ENCODE results near the gene METAP1. TPM values are rescaled to one million over a fixed set of nuclear protein-coding genes. Genes with fewer than 3 reads are reported as not detected.

Gene METAP1
- 43.7 and 76.1 TPM in 2 replicates for total RNA-seq (2012; rRNA removed)
- 38.2 and 47.9 TPM in 2 replicates for polyA plus RNA-seq (2012; rRNA removed)
- 10.2 and 21.2 TPM in 2 replicates for polyA plus RNA-seq (2012; cell fraction: cytosol; rRNA removed)
- 18.8 and 53.5 TPM in 2 replicates for polyA plus RNA-seq (2012; cell fraction: nucleus; rRNA removed; ENCODE audit: low replicate concordance)
- Bru-seq, nascent RNA: percentile 73 among the genes with signal in this experiment
- BruChase-seq, experiment 1, labeled RNA remaining after a 6-hour chase: percentile 57 among the genes with signal in this experiment
- percentile 59 among the genes with signal in this experiment for BruChase-seq, experiment 2, labeled RNA remaining after a 2-hour chase
- long read RNA-seq, transcript METAP1-201 (11 exons, 2,791 nt): major isoform, 34 of 40 reads
- long read RNA-seq, partial matches to known transcripts: 2 of 40 reads
- long read RNA-seq, other reads (novel, unspliced or antisense): 4 of 40 reads

GRCh38 chr4:98995183-98996055 is at the start of gene METAP1:
Gene METAP1 (plus strand): TSS chr4:98995721. CDS start chr4:98995754, 33 bp downstream.
- dilution Hi-C loops (cut with HindIII; ENCODE audit: low sequenced_read_pairs, unreplicated experiment) (no loop called here), in situ Hi-C loops (cut with MboI; ENCODE audit: low sequenced_read_pairs) (no loop called here), intact Hi-C loops (cut with micrococcal nuclease) (loop anchor here (1.0 to 5.0 kb wide), 3 partner anchors 61 to 409 kb away; partner anchors contain the start of gene TSPAN5)
- Histone ChIP-seq H3K9ac (ENCODE audit: low read depth, low read length) (peak within 1 kb of the TSS; percentile 94), H4K8ac (ENCODE audit: low read depth in 2 of 2, low read length in 2 of 2) (peak within 1 kb of the TSS; percentile 72 to 96), H3K9me1 (ENCODE audit: insufficient read depth, low read length) (no peaks in the 10 kb centered on the region), H3K4ac (ENCODE audit: low read depth, low read length) (peak within 1 kb of the TSS; percentile 95), H3K36me3 (ENCODE audit: control insufficient read depth, insufficient read depth, low read length) (no peaks in the 10 kb centered on the region), H3K18ac (ENCODE audit: low read depth, low read length) (peak within 1 kb of the TSS; percentile 85), H2AK9ac (replicated peaks; ENCODE audit: low read depth, low read length, poor library complexity) (peak within 1 kb of the TSS; percentile 93), H3K27me3 (ENCODE audit: control insufficient read depth, insufficient read depth, low read length) (no peaks in the 10 kb centered on the region), H2AK5ac (ENCODE audit: low read depth, low read length) (peak within 1 kb of the TSS; percentile 88; the same call in 1 of the 2 replicates), H3K4me2 (ENCODE audit: low read depth, low read length) (peak within 1 kb of the TSS; percentile 93), H3K4me3 (ENCODE audit: insufficient read depth, low read depth, low read length) (peak within 1 kb of the TSS; percentile 98), H3K9me3 (ENCODE audit: control insufficient read depth, insufficient read depth, low read length) (no peaks in the 10 kb centered on the region), H2AFZ (replicated peaks; ENCODE audit: low read length, poor library complexity) (peak within 1 kb of the TSS; percentile 100), H3K14ac (replicated peaks; ENCODE audit: low read depth, low read length) (peak within 1 kb of the TSS; percentile 99), H4K20me1 (ENCODE audit: insufficient read depth, low read length) (peaks cover 9% of the 10 kb centered on the region), H3K23ac (ENCODE audit: low read depth, low read length) (peak within 1 kb of the TSS; percentile 99), H3K4me1 (ENCODE audit: control insufficient read depth, insufficient read depth, low read length) (no peaks in the 10 kb centered on the region), H4K91ac (ENCODE audit: insufficient read depth, low read depth, low read length) (peak within 1 kb of the TSS; percentile 89), H3K79me1 (ENCODE audit: low read depth in 1 of 2, low read length in 2 of 2) (peaks cover 7 to 17% of the 10 kb centered on the region in 2 experiments; a peak in 2 of 4 replicates), H4K5ac (ENCODE audit: low read depth, low read length) (peak within 1 kb of the TSS; percentile 86), H2BK120ac (ENCODE audit: low read depth, low read length) (peak within 1 kb of the TSS; percentile 89), H3K56ac (ENCODE audit: extremely low read depth, insufficient read depth, low read length) (peak within 1 kb of the TSS; percentile 89; the same call in 1 of the 2 replicates), H3K27ac (ENCODE audit: insufficient read depth, low read length) (peak within 1 kb of the TSS; percentile 98), H2BK5ac (ENCODE audit: low read depth, low read length, poor library complexity, severe bottlenecking) (peak within 1 kb of the TSS; percentile 94), H2BK20ac (ENCODE audit: low read depth, low read length) (peak within 1 kb of the TSS; percentile 57; the same call in 1 of the 2 replicates), H2BK15ac (ENCODE audit: low read depth, low read length) (peak within 1 kb of the TSS; percentile 94; the same call in 2 of the 3 replicates)
- ChIA-PET CTCF (interaction anchor here (0.6 to 1.8 kb wide), 13 partner anchors 11 to 468 kb away, joined by 3 to 16 read pairs (median 3); partner anchors contain the start of gene EIF4E), POLR2A (ENCODE audit: unreplicated experiment) (interaction anchor here (0.9 kb wide), 1 partner anchor 93 kb away, joined by 3 read pairs; the partner anchor contains the start of gene ADH5)
- peak; percentile 92 for DNase-seq
- WGBS, 2 experiments (ENCODE audit: extremely low coverage in 2 of 2, insufficient read length in 1 of 2): 0% methylated on average over 29 of the region's 94 CpGs; no CpG with 5 or more reads in 1 of the 2 experiments
- peak; percentile 95 for ATAC-seq (ENCODE audit: low read depth)
- BruUV-seq (replicated peaks): no TSS peak
- TF ChIP-seq CHD1 (IDR thresholded peaks at IDR 0.05; ENCODE audit: low read depth, low read length): no peak
- TF ChIP-seq POLR2A (IDR thresholded peaks at IDR 0.05; ENCODE audit: low read depth, low read length): peak; percentile 55; the same call in 1 of the 2 replicates
- TF ChIP-seq RCOR1 (IDR thresholded peaks at IDR 0.05; ENCODE audit: insufficient replicate concordance, low read length): no peak
- no peak for TF ChIP-seq NFE2L2 (IDR thresholded peaks at IDR 0.05; ENCODE audit: low read depth, low read length)
- TF ChIP-seq SMC3 (IDR thresholded peaks at IDR 0.05; ENCODE audit: low read depth, low read length): peak; percentile 57
- peak; percentile 65 for TF ChIP-seq MAZ (IDR thresholded peaks at IDR 0.05; ENCODE audit: borderline replicate concordance, low read depth, low read length)
- TF ChIP-seq MAFK (IDR thresholded peaks at IDR 0.05; ENCODE audit: low read depth, low read length): no peak
- peak; percentile 53 for TF ChIP-seq BHLHE40 (IDR thresholded peaks at IDR 0.05; ENCODE audit: low read depth, low read length)
- TF ChIP-seq RFX5 (IDR thresholded peaks at IDR 0.05; ENCODE audit: low read depth, low read length): no peak
- TF ChIP-seq FOS (IDR thresholded peaks at IDR 0.05; ENCODE audit: low read depth, low read length): no peak
- TF ChIP-seq, protein P1, sequence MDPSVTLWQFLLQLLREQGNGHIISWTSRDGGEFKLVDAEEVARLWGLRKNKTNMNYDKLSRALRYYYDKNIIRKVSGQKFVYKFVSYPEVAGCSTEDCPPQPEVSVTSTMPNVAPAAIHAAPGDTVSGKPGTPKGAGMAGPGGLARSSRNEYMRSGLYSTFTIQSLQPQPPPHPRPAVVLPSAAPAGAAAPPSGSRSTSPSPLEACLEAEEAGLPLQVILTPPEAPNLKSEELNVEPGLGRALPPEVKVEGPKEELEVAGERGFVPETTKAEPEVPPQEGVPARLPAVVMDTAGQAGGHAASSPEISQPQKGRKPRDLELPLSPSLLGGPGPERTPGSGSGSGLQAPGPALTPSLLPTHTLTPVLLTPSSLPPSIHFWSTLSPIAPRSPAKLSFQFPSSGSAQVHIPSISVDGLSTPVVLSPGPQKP (IDR thresholded peaks at IDR 0.05; ENCODE audit: borderline replicate concordance, low read depth, low read length): no peak
- TF ChIP-seq RAD21 (IDR thresholded peaks at IDR 0.05; ENCODE audit: low read length): peak; percentile 67
- TF ChIP-seq, protein P2, sequence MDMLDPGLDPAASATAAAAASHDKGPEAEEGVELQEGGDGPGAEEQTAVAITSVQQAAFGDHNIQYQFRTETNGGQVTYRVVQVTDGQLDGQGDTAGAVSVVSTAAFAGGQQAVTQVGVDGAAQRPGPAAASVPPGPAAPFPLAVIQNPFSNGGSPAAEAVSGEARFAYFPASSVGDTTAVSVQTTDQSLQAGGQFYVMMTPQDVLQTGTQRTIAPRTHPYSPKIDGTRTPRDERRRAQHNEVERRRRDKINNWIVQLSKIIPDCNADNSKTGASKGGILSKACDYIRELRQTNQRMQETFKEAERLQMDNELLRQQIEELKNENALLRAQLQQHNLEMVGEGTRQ (IDR thresholded peaks at IDR 0.05; ENCODE audit: low read depth, low read length): no peak
